SKM-1 (cell line): ENCODE measurements around the gene OPRD1.
"Not testable (repeated sequence)": the region's sequence is repeated elsewhere in the genome, so short reads cannot be mapped to it uniquely, and the experiment has no call there.

Source experiments
- DNase-seq: peaks from one replicate; lab custom pipeline; 2025; ENCODE audit not compliant: unreplicated experiment; lab: John Stamatoyannopoulos, UW

OPRD1 gene

GRCh38 chr1:28800324-28800723 lies 11.6 kb upstream of the OPRD1 start:
- no peak for DNase-seq

GRCh38 chr1:28801461-28801860 lies 10.5 kb upstream of the OPRD1 start:
- no peak for DNase-seq

GRCh38 chr1:28803051-28803450 lies 8.9 kb upstream of the OPRD1 start:
- DNase-seq: no peak

GRCh38 chr1:28803662-28804061 lies 8.3 kb upstream of the OPRD1 start:
- no peak for DNase-seq

- no peak for DNase-seq
Observed at GRCh38 chr1:28804071-28804470, 7.9 kb upstream of the OPRD1 start.

- no peak for DNase-seq
Observed at GRCh38 chr1:28807046-28807445, 4.9 kb upstream of the OPRD1 start.

GRCh38 chr1:28807986-28808385 lies 4.0 kb upstream of the OPRD1 start:
- no peak for DNase-seq

- no peak for DNase-seq
Observed at GRCh38 chr1:28811369-28811765, 603 bp upstream of the OPRD1 start.

- DNase-seq: no peak
Observed at GRCh38 chr1:28812669-28813468, 899 bp downstream of the OPRD1 start.

- no peak for DNase-seq
Observed at GRCh38 chr1:28813931-28814465, 2.0 kb downstream of the OPRD1 start.

- DNase-seq: no peak
Observed at GRCh38 chr1:28815533-28816185, 3.7 kb downstream of the OPRD1 start.

- DNase-seq: no peak
Observed at GRCh38 chr1:28817133-28817532, 5.2 kb downstream of the OPRD1 start.

GRCh38 chr1:28819020-28819419 lies 7.0 kb downstream of the OPRD1 start:
- DNase-seq: no peak

- no peak for DNase-seq
Observed at GRCh38 chr1:28822799-28823198, 10.8 kb downstream of the OPRD1 start.

GRCh38 chr1:28824061-28824460 lies 12.1 kb downstream of the OPRD1 start:
- not testable (repeated sequence) for DNase-seq

- DNase-seq: not testable (repeated sequence)
Observed at GRCh38 chr1:28828227-28828858, 16.4 kb downstream of the OPRD1 start.

GRCh38 chr1:28830814-28831213 lies 18.8 kb downstream of the OPRD1 start:
- no peak for DNase-seq

GRCh38 chr1:28832966-28833365 lies 21.0 kb downstream of the OPRD1 start:
- no peak for DNase-seq

- DNase-seq: no peak
Observed at GRCh38 chr1:28833381-28833780, 21.4 kb downstream of the OPRD1 start.

GRCh38 chr1:28835237-28835650 lies 23.3 kb downstream of the OPRD1 start:
- DNase-seq: no peak

- DNase-seq: no peak
Observed at GRCh38 chr1:28836421-28836956, 24.5 kb downstream of the OPRD1 start.
